A673 (cell line): ENCODE measurements around the gene ANXA2R. TPM values are rescaled to one million over a fixed set of nuclear protein-coding genes. Genes with fewer than 3 reads are reported as not detected.

ENCODE experiments used
- BruUV-seq: library from RNA; stranded (reverse); fragments of 400-500 nt; replicated peaks from 2 replicates; lab custom pipeline; 2021; lab: Mats Ljungman, UMichigan
- CTCF ChIA-PET: fragments of 300-600 bp; sonication (Branson Sonifier 250); formaldehyde crosslinking; loops from one replicate; lab custom pipeline; 2022; ENCODE audit warnings: antibody characterized with exemption; lab: Charles Lee
- POLR2A ChIA-PET: fragments of 300-600 bp; sonication (Branson Sonifier 250); formaldehyde crosslinking; loops from one replicate; lab custom pipeline; 2022; ENCODE audit warnings: antibody characterized with exemption; ENCODE audit not compliant: low non-redundant PET; lab: Charles Lee
- DNase-seq: peaks from one replicate; pipeline ENCODE4 v3.0.0-alpha.2; 2015; ENCODE audit warnings: low spot score
- H3K27ac ChIP-seq: fragments of 200-600 bp; sonication (generic); 2 replicates; pipeline ENCODE4 v1.5.1; 2016; ENCODE audit warnings: mixed run types, low read depth, mild to moderate bottlenecking, mixed read lengths, antibody characterized with exemption, low read length; ENCODE audit not compliant: poor library complexity, severe bottlenecking
- H3K27me3 ChIP-seq: fragments of 200-600 bp; sonication (generic); replicated peaks from 2 replicates; pipeline ENCODE4 v1.6.1; 2017; ENCODE audit warnings: mixed run types, low read depth, mild to moderate bottlenecking, mixed read lengths, antibody characterized with exemption, low read length; ENCODE audit not compliant: insufficient read depth, poor library complexity
- H3K36me3 ChIP-seq: fragments of 200-600 bp; sonication (generic); 2 replicates; pipeline ENCODE4 v1.6.1; 2016; ENCODE audit warnings: mixed run types, mild to moderate bottlenecking, mixed read lengths, antibody characterized with exemption, low read length; ENCODE audit not compliant: insufficient read depth, poor library complexity, severe bottlenecking
- H3K4me1 ChIP-seq: fragments of 200-600 bp; sonication (generic); 2 replicates; pipeline ENCODE4 v1.6.1; 2017; ENCODE audit warnings: mixed run types, mild to moderate bottlenecking, mixed read lengths, antibody characterized with exemption, low read length; ENCODE audit not compliant: insufficient read depth, poor library complexity, severe bottlenecking
- H3K4me3 ChIP-seq: fragments of 200-600 bp; sonication (generic); 2 replicates; pipeline ENCODE4 v1.5.1; 2016; ENCODE audit warnings: low read depth, mixed run types, mild to moderate bottlenecking, mixed read lengths, low read length; ENCODE audit not compliant: poor library complexity, severe bottlenecking
- H3K9me3 ChIP-seq: fragments of 200-600 bp; sonication (generic); 2 replicates; pipeline ENCODE4 v1.6.1; 2016; ENCODE audit warnings: mixed run types, low read depth, mild to moderate bottlenecking, mixed read lengths, antibody characterized with exemption, low read length; ENCODE audit not compliant: poor library complexity, severe bottlenecking
- CTCF ChIP-seq: fragments of 300-800, 200-600 bp; sonication (generic); conservative IDR thresholded peaks from 2 replicates; pipeline ENCODE4 v1.5.1; 2017; ENCODE audit warnings: low read depth, mild to moderate bottlenecking, antibody characterized with exemption, low read length, moderate library complexity, mixed read lengths
- EZH2 ChIP-seq: fragments of 200-600 bp; sonication (generic); IDR thresholded peaks from 2 replicates; pipeline ENCODE4 v1.6.1; 2017; ENCODE audit warnings: borderline replicate concordance, low read depth, mild to moderate bottlenecking, mixed read lengths, antibody characterized with exemption, low read length; ENCODE audit not compliant: poor library complexity, severe bottlenecking
- intact Hi-C: fragments of 100-400 bp; cut with micrococcal nuclease; formaldehyde crosslinking; loops from one replicate; pipeline ENCODE4 v1.10.0; 2022; ENCODE audit not compliant: unreplicated experiment
- total RNA-seq: library from RNA; stranded (reverse); gene quantifications from 2 replicates; pipeline ENCODE4 v1.2.3, GENCODE V29; 2021

The ANXA2R gene
- total RNA-seq, 1 experiment from 2014 or later, result 1.4 TPM

GRCh38 chr5:43024217-43024616 lies 15.9 kb downstream of the ANXA2R start:
- intact Hi-C loops, result no loop called here
- Histone ChIP-seq H3K36me3 (no peaks in the 10 kb centered on the region), H3K27me3 (no peaks in the 10 kb centered on the region), H3K4me3 (no peak overlapping the region), H3K4me1 (peaks cover 6% of the 10 kb centered on the region), H3K27ac (no peak overlapping the region), H3K9me3 (no peaks in the 10 kb centered on the region)
- no TSS peak for BruUV-seq
- ChIA-PET POLR2A (no interaction called here), CTCF (no interaction called here)
- TF ChIP-seq CTCF (no peak), EZH2 (no peak)
- no peak for DNase-seq

- no peaks in the 10 kb centered on the region for H3K27me3 ChIP-seq
- TF ChIP-seq CTCF (no peak), EZH2 (no peak)
- H3K36me3 ChIP-seq, result no peaks in the 10 kb centered on the region
- H3K4me1 ChIP-seq, result peaks cover 16% of the 10 kb centered on the region
- no peak for DNase-seq
- POLR2A ChIA-PET, result no interaction called here
- no TSS peak for BruUV-seq
- intact Hi-C loops, result loop anchor here (2.0 kb wide), 1 partner anchor 20 kb away; the partner anchor contains the start of gene ANXA2R
- no peaks in the 10 kb centered on the region for H3K9me3 ChIP-seq
- H3K27ac ChIP-seq, result no peak overlapping the region
- CTCF ChIA-PET, result interaction anchor here (1.9 kb wide), 1 partner anchor 112 kb away, joined by 4 read pairs; no protein-coding TSS in a partner anchor
- H3K4me3 ChIP-seq, result no peak overlapping the region
These were observed 19.0 kb downstream of the ANXA2R start for GRCh38 chr5:43021151-43021550.

- DNase-seq, result no peak
- TF ChIP-seq CTCF, result no peak
- TF ChIP-seq EZH2, result no peak
- ChIA-PET CTCF (interaction anchor here (0.7 to 1.9 kb wide), 6 partner anchors 18 to 111 kb away, joined by 3 to 7 read pairs (median 4); no protein-coding TSS in a partner anchor), POLR2A (no interaction called here)
- Histone ChIP-seq H3K4me3 (peak overlapping the region; percentile 81), H3K36me3 (no peaks in the 10 kb centered on the region), H3K27ac (no peak overlapping the region), H3K4me1 (peaks cover 16% of the 10 kb centered on the region), H3K27me3 (no peaks in the 10 kb centered on the region), H3K9me3 (no peaks in the 10 kb centered on the region)
- BruUV-seq, result no TSS peak
- intact Hi-C loops, result loop anchor here (2.0 kb wide), 1 partner anchor 20 kb away; the partner anchor contains the start of gene ANXA2R
These were observed 19.7 kb downstream of the ANXA2R start for GRCh38 chr5:43020399-43020746.
